Heart left ventricle (tissue), 16 donors: ENCODE data around the gene C1orf167. TPM values are rescaled to one million over a fixed set of nuclear protein-coding genes. Genes with fewer than 3 reads are reported as not detected.
A peak's percentile ranks its signal among the peaks of the same experiment; 100 is the strongest.

Experiments
- ATAC-seq, 4 donors: fragments of 200-7000 bp; cut with Tn5 transposase; one replicate each; pipeline ENCODE4 v1.9.1; 2020 to 2022; ENCODE audit warnings: moderate library complexity in 4 of 4, mild to moderate bottlenecking in 3 of 4, moderate number of reproducible peaks in 1 of 4
- DNase-seq, 5 donors: peaks; one replicate each; pipeline ENCODE4 v3.0.0-alpha.2; 2020
- H3K27ac ChIP-seq, 12 donors: fragments of 200-600 bp; sonication (generic) in 4 of 12; one replicate each; pipeline versions ENCODE4 v1.5.0 to v1.8.0; 2016 to 2022; ENCODE audit warnings: mild to moderate bottlenecking in 2 of 12
- H3K27me3 ChIP-seq, 9 donors: fragments of 200-600 bp; sonication (generic) in 2 of 9; one replicate each; pipeline versions ENCODE4 v1.5.1 to v1.8.0; 2016 to 2022; ENCODE audit warnings: mild to moderate bottlenecking in 3 of 9
- H3K36me3 ChIP-seq, 9 donors: fragments of 200-600 bp; sonication (generic) in 2 of 9; one replicate each; pipeline versions ENCODE4 v1.5.0 to v1.8.0; 2018 to 2022; ENCODE audit warnings: mild to moderate bottlenecking in 2 of 9
- H3K4me1 ChIP-seq, 12 donors: fragments of 200-600 bp; sonication (generic) in 4 of 12; one replicate each; pipeline versions ENCODE4 v1.5.0 to v1.8.0; 2016 to 2022; ENCODE audit warnings: mild to moderate bottlenecking in 3 of 12
- H3K4me3 ChIP-seq, 12 donors: fragments of 200-600 bp; sonication (generic) in 4 of 12; one replicate each; pipeline versions ENCODE4 v1.5.0 to v1.8.0; 2017 to 2022; ENCODE audit warnings: mild to moderate bottlenecking in 9 of 12, moderate library complexity in 4 of 12
- H3K9me3 ChIP-seq, 12 donors: fragments of 200-600 bp; sonication (generic) in 4 of 12; one replicate each; pipeline versions ENCODE4 v1.5.0 to v1.8.0; 2016 to 2022; ENCODE audit warnings: mild to moderate bottlenecking in 1 of 12
- CTCF ChIP-seq, 12 donors: fragments of 200-600 bp; sonication (generic) in 4 of 12; IDR thresholded peaks; one replicate each; pipeline versions ENCODE4 v1.5.0 to v1.8.0; 2018 to 2022; ENCODE audit warnings: antibody characterized with exemption in 12 of 12, mild to moderate bottlenecking in 5 of 12
- POLR2A ChIP-seq, 2 donors: fragments of 450-650 bp; IDR thresholded peaks; one replicate each; pipeline ENCODE4 v1.6.1; 2017; ENCODE audit warnings: antibody characterized with exemption in 2 of 2, mild to moderate bottlenecking in 2 of 2, moderate library complexity in 2 of 2
- WGBS, 4 donors: extraction: QIAGEN DNeasy Blood & Tissue Kit in 2 of 4; methylation state at CpG; one replicate each; pipeline versions ENCODE4 v1.1.5 to v1.1.7; 2013 to 2018; 5-methylcytosine and 5-hydroxymethylcytosine counted together
- intact Hi-C, 10 donors: fragments of 100-400 bp; cut with DNase I; formaldehyde crosslinking; loops; one replicate each; pipeline versions ENCODE4 v1.11.1 to v1.14.2; 2022
- polyA plus RNA-seq, 2 donors: library from polyadenylated mRNA; stranded (reverse); fragments of 200-250 nt; gene quantifications; one replicate each; pipeline ENCODE4 v1.2.3, GENCODE V29; 2013
- total RNA-seq, 9 donors: library from RNA; depleted of rRNA in 2 of 9; stranded (reverse); fragments of >200 nt in 2 of 9; fragmentation: NEBNext Ultra II Directional in 3 of 9; extraction: Animal tissue kit (Norgen Biotek cat#: 25700) in 3 of 9; gene quantifications; one replicate each; pipeline versions ENCODE4 v1.1.0 to v1.2.4, GENCODE V29; 2016 to 2023
- donor health status: ischemic (EF 13 %, LVEDD 7.1; RV severe dilation, severe dysfunction).
- donor health status: healthy with polysubstance abuse.
- donor health status: DM: no; HTN: yes; CAD: no.
- donor health status: DM: no; HTN: no; CAD: no.
- donor health status: ischemic (EF 25% LVEDD 6.9; RV normal size, moderate dysfunction).
- donor health status: ischemic (EF 25% LVEDD 5.7; RV mildly dilated, moderate dysfunction).
- donor health status: healthy.
- donor health status: DM: yes; HTN: yes; CAD: no.
- donor health status: ischemic (EF 35%, LVEDD 5.7; RV mildly dilated, moderate dysfunction).
- donor health status: nonischemic (EF 11% LVEDD 7.7; RV severe dilation, severe dysfunction).
- donor health status: DM: yes; HTN: yes; CAD: no.
- donor health status: PGD.
- donor health status: ischemic (EF 29% LVEDD 5.4; RV normal size, mild dysfunction).
- donor health status: nonischemic (EF 23%, LVEDD 6.1; RV moderate dilation, normal function).

C1orf167 gene
- total and polyA plus RNA-seq, 11 donors: 1.5 to 7.6 (median 3.8) TPM

GRCh38 chr1:11784256-11784992 lies 22.4 kb downstream of the C1orf167 start:
- ATAC-seq (peak in 2 of 4 donors; percentile 0 to 8), DNase-seq (peak in 2 of 5 donors; percentile 24 to 26)
- H3K9me3 ChIP-seq: no peaks in the 10 kb centered on the region
- H3K27ac ChIP-seq: peak overlapping the region in 11 of 12 donors; percentile 46 to 99 (median 71)
- peak overlapping the region in 9 of 12 donors; percentile 35 to 53 (median 43) for H3K4me3 ChIP-seq
- H3K36me3 ChIP-seq: peaks cover 0 to 4% (median 0%) of the 10 kb centered on the region in 9 donors
- intact Hi-C loops: loop anchor here in 3 of 10 donors (2.0 to 10.0 kb wide), 3 partner anchors 18 to 50 kb away; partner anchors contain the start of gene AGTRAP (in 2 of the 3)
- 68 to 69% (median 69%) methylated on average over 9 to 21 of the region's 21 CpGs for WGBS, 4 donors
- H3K4me1 ChIP-seq: peaks cover 19 to 52% (median 50%) of the 10 kb centered on the region in 12 donors
- H3K27me3 ChIP-seq: no peaks in the 10 kb centered on the region
- TF ChIP-seq POLR2A (IDR thresholded peaks at IDR 0.05) (no peak), CTCF (IDR thresholded peaks at IDR 0.05) (no peak)

GRCh38 chr1:11784993-11785769 lies 23.2 kb downstream of the C1orf167 start:
- Histone ChIP-seq H3K4me1 (peaks cover 26 to 59% (median 57%) of the 10 kb centered on the region in 12 donors), H3K9me3 (no peaks in the 10 kb centered on the region), H3K4me3 (peak overlapping the region in 10 of 12 donors; percentile 13 to 53 (median 42)), H3K36me3 (peaks cover 0 to 11% (median 4%) of the 10 kb centered on the region in 9 donors), H3K27me3 (no peaks in the 10 kb centered on the region), H3K27ac (peak overlapping the region in 11 of 12 donors; percentile 46 to 99 (median 71))
- DNase-seq: peak; percentile 81 to 90 (median 83)
- TF ChIP-seq POLR2A (IDR thresholded peaks at IDR 0.05) (peak in 1 of 2 donors; percentile 37), CTCF (IDR thresholded peaks at IDR 0.05) (peak; percentile 83 to 98 (median 89))
- intact Hi-C loops: loop anchor here in 3 of 10 donors (2.0 to 10.0 kb wide), 3 partner anchors 18 to 50 kb away; partner anchors contain the start of gene AGTRAP (in 2 of the 3)
- WGBS, 4 donors: 3 to 15% (median 5%) methylated on average over 14 to 30 of the region's 30 CpGs
- peak; percentile 26 to 60 (median 57) for ATAC-seq

DNA sequence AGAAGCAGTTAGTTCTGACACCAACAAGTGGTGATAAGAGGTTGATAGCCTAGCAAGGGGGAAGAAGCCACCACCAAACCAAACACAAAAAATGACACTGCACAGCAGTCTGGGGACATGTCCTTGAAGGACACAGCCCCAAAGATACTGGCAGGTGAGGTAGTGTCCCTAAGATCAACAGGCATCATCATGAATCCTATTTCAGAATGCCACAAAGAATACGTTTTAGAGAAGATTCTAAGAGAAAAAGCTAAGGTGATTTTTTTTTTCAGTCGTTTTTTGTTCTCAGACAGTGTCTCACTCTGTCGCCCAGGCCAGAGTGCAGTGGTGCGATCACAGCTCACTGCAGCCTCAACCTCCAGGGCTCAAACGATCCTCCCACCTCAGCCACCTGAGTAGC lies 24.2 kb downstream of the C1orf167 start:
- peak overlapping the region in 10 of 12 donors; percentile 93 to 99 (median 98) for H3K27ac ChIP-seq
- H3K4me3 ChIP-seq: no peak overlapping the region
- no peak for DNase-seq
- TF ChIP-seq CTCF (IDR thresholded peaks at IDR 0.05) (no peak), POLR2A (IDR thresholded peaks at IDR 0.05) (no peak)
- H3K27me3 ChIP-seq: no peaks in the 10 kb centered on the region
- H3K9me3 ChIP-seq: no peaks in the 10 kb centered on the region
- peaks cover 0 to 15% (median 6%) of the 10 kb centered on the region in 9 donors for H3K36me3 ChIP-seq
- WGBS, 4 donors: 63 to 69% (median 65%) methylated on average over 5 of the region's 5 CpGs
- intact Hi-C loops: loop anchor here in 3 of 10 donors (2.0 to 10.0 kb wide), 2 partner anchors 17 to 51 kb away; partner anchors contain the start of gene AGTRAP (in 1 of the 3)
- peaks cover 31 to 68% (median 66%) of the 10 kb centered on the region in 12 donors for H3K4me1 ChIP-seq
- ATAC-seq: no peak
